Thyroid gland (tissue), 4 donors: ENCODE measurements around the gene ATP6V0D1.

Source experiments
- POLR2A ChIP-seq, 2 donors: fragments of 450-650 bp; IDR thresholded peaks; one replicate each; pipeline ENCODE4 v1.6.1; 2017; ENCODE audit warnings: antibody characterized with exemption in 2 of 2, mild to moderate bottlenecking in 2 of 2, moderate library complexity in 1 of 2
- TF ChIP-seq, protein P1 (sequence below), 6 experiments: fragments of 200-600 bp in 3 of 6; fragments of 450-650 bp in 3 of 6; sonication (generic) in 3 of 6; IDR thresholded peaks; one replicate each; pipeline ENCODE4 v1.5.1; 2016 to 2019; ENCODE audit warnings: antibody characterized with exemption in 6 of 6, mild to moderate bottlenecking in 2 of 6, inconsistent platforms in 1 of 6, moderate library complexity in 1 of 6

- TF ChIP-seq, protein P1, sequence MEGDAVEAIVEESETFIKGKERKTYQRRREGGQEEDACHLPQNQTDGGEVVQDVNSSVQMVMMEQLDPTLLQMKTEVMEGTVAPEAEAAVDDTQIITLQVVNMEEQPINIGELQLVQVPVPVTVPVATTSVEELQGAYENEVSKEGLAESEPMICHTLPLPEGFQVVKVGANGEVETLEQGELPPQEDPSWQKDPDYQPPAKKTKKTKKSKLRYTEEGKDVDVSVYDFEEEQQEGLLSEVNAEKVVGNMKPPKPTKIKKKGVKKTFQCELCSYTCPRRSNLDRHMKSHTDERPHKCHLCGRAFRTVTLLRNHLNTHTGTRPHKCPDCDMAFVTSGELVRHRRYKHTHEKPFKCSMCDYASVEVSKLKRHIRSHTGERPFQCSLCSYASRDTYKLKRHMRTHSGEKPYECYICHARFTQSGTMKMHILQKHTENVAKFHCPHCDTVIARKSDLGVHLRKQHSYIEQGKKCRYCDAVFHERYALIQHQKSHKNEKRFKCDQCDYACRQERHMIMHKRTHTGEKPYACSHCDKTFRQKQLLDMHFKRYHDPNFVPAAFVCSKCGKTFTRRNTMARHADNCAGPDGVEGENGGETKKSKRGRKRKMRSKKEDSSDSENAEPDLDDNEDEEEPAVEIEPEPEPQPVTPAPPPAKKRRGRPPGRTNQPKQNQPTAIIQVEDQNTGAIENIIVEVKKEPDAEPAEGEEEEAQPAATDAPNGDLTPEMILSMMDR (IDR thresholded peaks at IDR 0.05): no peak
- no peak for TF ChIP-seq POLR2A (IDR thresholded peaks at IDR 0.05)
These were observed 8.6 kb upstream of the ATP6V0D1 start for GRCh38 chr16:67489401-67490083.
